ENCODE measurements around the gene KCNC2.

- no peak for TF ChIP-seq GATA3 (IDR thresholded peaks at IDR 0.05; ENCODE audit: low read depth, low read length)
- no peak for TF ChIP-seq GATA2 (IDR thresholded peaks at IDR 0.05; ENCODE audit: low read depth, low read length)
These were observed 107.9 kb downstream of the KCNC2 start for GRCh38 chr12:75101781-75102180.

Measured in SH-SY5Y (cell line).